ENCODE results near the gene SCLY. TPM values are rescaled to one million over a fixed set of nuclear protein-coding genes. Genes with fewer than 3 reads are reported as not detected.

SCLY gene
- total and polyA plus RNA-seq, 2 of the 8 experiments (the other 6 are each of a cell fraction or from before 2014, with no cell fraction given): 79.0 to 79.5 TPM

- H3K14ac ChIP-seq (ENCODE audit: insufficient read length): no peak overlapping the region
- no peaks in the 10 kb centered on the region for H3K79me1 ChIP-seq (ENCODE audit: low read depth, low read length)
- DNase-seq (ENCODE audit: low read depth in 1 of 2, low spot score in 2 of 2) (no peak), FAIRE-seq (no peak)
- 96% methylated on average over 16 of the region's 16 CpGs; no CpG with 5 or more reads in 1 of the 2 experiments for WGBS, 2 experiments (ENCODE audit: extremely low coverage in 1 of 2, insufficient coverage in 1 of 2, insufficient read length in 1 of 2, insufficient replicate concordance in 2 of 2, low coverage in 1 of 2, low lambda C conversion rate in 2 of 2, missing lambda C conversion rate in 1 of 2)
- no peak overlapping the region for H3K56ac ChIP-seq (replicated peaks; ENCODE audit: insufficient read length, low read depth, low read length)
- peaks cover 0 to 22% of the 10 kb centered on the region in 2 experiments; a peak in 2 of 4 replicates for H3K79me2 ChIP-seq (ENCODE audit: control insufficient read depth in 1 of 2, insufficient read depth in 2 of 2, low read length in 2 of 2)
- no peak overlapping the region for H3K4me3 ChIP-seq (ENCODE audit: extremely low read depth in 1 of 4, insufficient read depth in 2 of 4, low read depth in 3 of 4, low read length in 4 of 4)
- CTCF ChIA-PET (ENCODE audit: partially characterized antibody): interaction anchor here (0.9 to 1.6 kb wide), 5 partner anchors 17 to 177 kb away, joined by 3 to 6 read pairs (median 4); no protein-coding TSS in a partner anchor
- no peak overlapping the region for H2BK15ac ChIP-seq (ENCODE audit: low read length)
- peaks cover 21 to 57% (median 41%) of the 10 kb centered on the region in 4 experiments for H3K36me3 ChIP-seq (ENCODE audit: control insufficient read depth in 2 of 4, insufficient read depth in 4 of 4, low read length in 3 of 4)
- H2AK5ac ChIP-seq (ENCODE audit: low read depth, low read length): no peak overlapping the region
- H4K20me1 ChIP-seq (replicated peaks in 1 of 2; ENCODE audit: control insufficient read depth in 1 of 2, insufficient read depth in 2 of 2, low read length in 2 of 2): peaks cover 4 to 8% of the 10 kb centered on the region in 2 experiments
- H4K91ac ChIP-seq (replicated peaks; ENCODE audit: insufficient read length, low read length): no peak overlapping the region
- no peaks in the 10 kb centered on the region for H3K23me2 ChIP-seq (ENCODE audit: low read depth, low read length)
- H2BK20ac ChIP-seq (ENCODE audit: low read length): no peak overlapping the region
- no peak overlapping the region for H2AFZ ChIP-seq (ENCODE audit: low read length)
- no peak overlapping the region for H3K4me2 ChIP-seq (ENCODE audit: insufficient read depth in 1 of 2, low read depth in 2 of 2, low read length in 2 of 2)
- no peak overlapping the region for H3K27ac ChIP-seq (ENCODE audit: low read depth, low read length)
- H3K27me3 ChIP-seq (replicated peaks in 1 of 4; ENCODE audit: control insufficient read depth in 3 of 4, extremely low read depth in 1 of 4, insufficient read depth in 3 of 4, low read length in 3 of 4): no peaks in the 10 kb centered on the region
- no peak overlapping the region for H4K8ac ChIP-seq (ENCODE audit: extremely low read depth, insufficient read depth, low read length)
- no peak overlapping the region for H2BK120ac ChIP-seq (replicated peaks; ENCODE audit: low read depth, low read length)
- H3K4me1 ChIP-seq (replicated peaks in 1 of 4; ENCODE audit: control insufficient read depth in 3 of 4, insufficient read depth in 4 of 4, low read length in 3 of 4): no peaks in the 10 kb centered on the region; a peak in 1 of 7 replicates
- no peak overlapping the region; the same call in 1 of the 2 replicates for H2BK5ac ChIP-seq (ENCODE audit: low read depth, low read length)
- H3K23ac ChIP-seq (ENCODE audit: insufficient read length): no peak overlapping the region
- POLR2A ChIA-PET (ENCODE audit: partially characterized antibody): interaction anchor here (0.9 to 2.8 kb wide), 6 partner anchors 8 to 21 kb away, joined by 3 to 17 read pairs (median 5); partner anchors contain the start of gene SCLY
- H2BK12ac ChIP-seq (ENCODE audit: low read depth, low read length): no peak overlapping the region
- H3K18ac ChIP-seq (ENCODE audit: extremely low read depth, low read length): no peak overlapping the region
- no peaks in the 10 kb centered on the region for H3K9me3 ChIP-seq (ENCODE audit: insufficient read depth in 2 of 2, low read depth in 1 of 2, low read length in 1 of 2)
- H3K9ac ChIP-seq (replicated peaks in 1 of 4; ENCODE audit: extremely low read depth in 1 of 4, low read depth in 3 of 4, low read length in 3 of 4): no peak overlapping the region
- no peak overlapping the region for H3K4ac ChIP-seq (replicated peaks; ENCODE audit: insufficient read length, low read depth, low read length)
- H4K5ac ChIP-seq (ENCODE audit: insufficient read length, low read depth, low read length): no peak overlapping the region
- TF ChIP-seq SP2 (IDR thresholded peaks at IDR 0.05; ENCODE audit: low read length): no peak
- TF ChIP-seq E2F6 (IDR thresholded peaks at IDR 0.05): no peak
- TF ChIP-seq NRF1 (IDR thresholded peaks at IDR 0.05; ENCODE audit: low read depth, low read length): no peak
- no peak for TF ChIP-seq SIN3A (conservative IDR thresholded peaks at IDR 0.05 in 1 of 2, IDR thresholded peaks at IDR 0.05 in 1 of 2; ENCODE audit: low read depth in 1 of 2, low read length in 2 of 2)
- TF ChIP-seq HDAC2 (IDR thresholded peaks at IDR 0.05; ENCODE audit: borderline replicate concordance in 1 of 2, low read depth in 2 of 2, low read length in 2 of 2): no peak
- no peak for TF ChIP-seq CEBPB (IDR thresholded peaks at IDR 0.05; ENCODE audit: low read depth, low read length)
- no peak for TF ChIP-seq SUZ12 (IDR thresholded peaks at IDR 0.05; ENCODE audit: low read length)
- no peak for TF ChIP-seq MAX (IDR thresholded peaks at IDR 0.05)
- no peak for TF ChIP-seq POLR2AphosphoS5 (IDR thresholded peaks at IDR 0.05; ENCODE audit: low read depth, low read length)
- TF ChIP-seq CTCF (IDR thresholded peaks at IDR 0.05; ENCODE audit: control extremely low read depth in 1 of 3, insufficient read depth in 1 of 3, low read depth in 1 of 3, low read length in 3 of 3): no peak
These were observed 20.8 kb downstream of the SCLY start for GRCh38 chr2:238081561-238081960.
